HG03439 (cell line): ENCODE measurements around the gene INAVA.

Experiments used
- ATAC-seq: cut with Tn5 transposase; IDR thresholded peaks from one replicate; pipeline ENCODE4 v1.9.1; 2021; ENCODE audit warnings: mild to moderate bottlenecking, moderate library complexity; ENCODE audit not compliant: unreplicated experiment

Gene INAVA

DNA sequence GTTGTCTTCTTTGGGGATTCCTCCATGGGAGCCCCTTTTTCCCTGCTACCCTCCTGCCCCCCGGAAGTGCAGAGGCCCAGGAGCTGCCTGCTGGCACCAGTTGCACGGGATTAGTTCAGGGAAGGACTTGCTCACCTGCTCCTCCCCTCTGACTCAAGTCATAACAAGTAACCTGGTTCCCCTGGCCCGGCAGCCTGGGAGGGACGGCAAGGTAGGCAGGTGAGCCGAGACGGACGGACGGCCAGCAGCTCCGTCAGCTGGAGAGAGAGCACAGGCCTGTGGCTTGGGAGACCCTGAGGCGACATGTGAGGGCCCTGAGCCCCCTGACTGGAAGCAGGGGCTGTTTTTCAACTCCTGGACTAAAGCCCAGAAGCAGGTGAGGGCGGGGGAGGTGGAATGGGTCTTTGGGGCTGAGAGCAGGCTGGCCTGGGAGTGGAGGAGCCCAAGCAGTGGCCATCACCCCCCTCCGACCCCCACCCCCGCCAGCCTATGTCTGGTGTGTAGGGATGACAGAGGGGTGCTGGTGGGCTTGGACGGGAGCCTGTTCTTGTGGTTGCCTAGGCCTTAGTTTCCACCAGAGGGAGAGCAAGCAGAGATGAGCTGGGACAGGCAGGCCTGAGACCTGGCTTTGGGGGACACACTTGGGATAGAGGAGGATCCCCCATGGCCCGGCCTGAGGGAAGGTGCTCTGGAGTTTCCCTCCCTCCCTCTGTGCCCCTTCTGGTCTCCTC is at the start of gene INAVA:
TSS of gene INAVA (plus strand) at position 189 of the 731 bp plus-strand sequence. CDS start 3,501 bp downstream, outside the sequence.
- no peak for ATAC-seq

- ATAC-seq: no peak
These were observed 49.3 kb upstream of the INAVA start for GRCh38 chr1:200845360-200845759.

GRCh38 chr1:200846398-200846797 is 48.3 kb upstream of the INAVA start:
- no peak for ATAC-seq

- ATAC-seq: no peak
These were observed 45.3 kb upstream of the INAVA start for GRCh38 chr1:200849430-200849829.

DNA sequence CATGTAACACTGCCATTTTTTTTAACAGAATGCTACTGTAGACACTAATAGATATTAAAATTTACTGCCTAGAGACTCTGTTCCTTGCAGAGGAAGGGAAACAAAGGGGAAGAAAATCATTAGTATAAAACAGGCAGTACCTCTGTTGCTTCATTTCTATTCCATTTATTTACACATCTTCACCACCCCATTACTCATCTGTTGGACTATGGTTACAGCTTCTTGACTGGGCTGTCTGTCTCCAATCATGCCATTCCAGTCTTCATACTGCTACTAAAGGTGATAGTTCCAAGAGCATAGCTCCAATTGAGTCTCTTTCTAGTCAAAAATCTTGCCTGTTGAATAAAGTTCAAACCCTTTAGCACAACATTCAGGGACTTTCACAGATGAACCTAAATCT is 44.1 kb upstream of the INAVA start:
- ATAC-seq: no peak

GRCh38 chr1:200856716-200857357 is 37.9 kb upstream of the INAVA start:
- no peak for ATAC-seq

DNA sequence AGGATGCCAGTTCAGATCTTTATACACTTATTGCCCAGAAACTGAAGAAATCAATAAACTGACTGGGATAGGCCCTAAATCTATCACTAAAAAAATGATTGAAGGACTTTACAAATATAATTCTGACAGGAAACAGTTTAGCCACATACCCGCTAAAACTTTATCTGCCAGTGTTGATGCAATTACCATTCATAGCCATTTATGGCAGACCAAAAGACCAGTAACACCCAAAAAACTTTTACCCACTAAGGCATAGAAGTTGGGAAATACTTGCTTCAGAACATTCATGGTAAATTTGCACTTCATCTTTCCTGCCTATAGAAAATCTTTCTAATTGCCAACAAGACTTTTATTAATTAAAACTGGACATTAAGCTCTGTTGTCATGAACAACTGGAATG is 36.9 kb upstream of the INAVA start:
- no peak for ATAC-seq

- no peak for ATAC-seq
These were observed 32.6 kb upstream of the INAVA start for GRCh38 chr1:200861937-200862647.

DNA sequence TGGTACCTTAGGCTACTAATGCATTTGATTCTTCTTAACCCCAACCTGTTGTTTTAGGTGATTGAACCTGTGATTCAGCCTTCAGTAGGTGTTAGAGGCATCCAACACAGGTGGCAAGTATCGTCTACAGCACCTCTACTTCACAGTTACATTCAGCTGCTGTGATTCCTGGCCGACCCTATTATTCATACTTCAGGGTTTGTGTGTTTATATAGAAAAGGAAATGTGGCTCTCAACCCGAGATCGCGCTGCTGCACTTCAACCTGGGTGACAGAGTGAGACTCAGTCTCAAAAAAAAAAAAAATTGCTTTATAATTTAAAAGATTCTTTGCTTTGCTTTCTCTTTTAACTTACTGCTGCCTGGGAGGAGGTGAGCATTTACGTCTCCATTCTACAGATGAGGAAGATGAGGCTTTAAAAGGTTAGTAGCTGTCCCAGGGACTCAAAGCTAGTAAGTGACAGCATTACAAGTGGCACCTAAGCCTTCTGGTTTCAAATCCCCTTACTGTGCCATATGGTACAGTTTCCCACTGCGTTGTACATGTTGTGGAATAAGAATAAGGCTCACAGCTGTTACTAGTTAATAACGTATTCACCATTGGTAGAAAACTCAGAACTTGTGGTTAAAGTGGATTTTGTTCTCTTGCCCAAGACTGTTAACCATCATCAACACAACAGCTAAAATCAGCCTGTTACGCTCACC is 31.8 kb upstream of the INAVA start:
- no peak for ATAC-seq

GRCh38 chr1:200866116-200866515 is 28.6 kb upstream of the INAVA start:
- no peak for ATAC-seq

DNA sequence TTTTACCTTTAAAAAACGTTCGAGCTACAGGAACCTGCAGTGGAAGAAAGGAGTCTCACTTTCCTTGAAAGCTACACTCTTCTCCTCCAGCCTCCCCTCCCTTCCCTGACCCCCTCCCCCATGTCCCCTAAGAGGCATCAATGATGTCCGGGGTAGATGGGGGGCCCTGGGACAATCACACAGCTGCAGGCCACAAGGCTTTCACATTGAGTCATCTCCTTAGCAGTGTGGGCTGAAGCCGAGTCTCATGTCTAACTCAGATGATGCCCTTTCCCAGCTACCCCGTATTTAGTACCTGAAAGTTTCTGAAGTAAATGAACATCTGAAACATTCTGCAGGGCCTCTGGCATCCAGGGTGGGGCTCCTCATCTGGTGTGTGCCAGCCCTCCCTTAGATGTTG is 28.2 kb upstream of the INAVA start:
- ATAC-seq: peak; percentile 90

- no peak for ATAC-seq
These were observed 27.5 kb upstream of the INAVA start for GRCh38 chr1:200867018-200867811.

DNA sequence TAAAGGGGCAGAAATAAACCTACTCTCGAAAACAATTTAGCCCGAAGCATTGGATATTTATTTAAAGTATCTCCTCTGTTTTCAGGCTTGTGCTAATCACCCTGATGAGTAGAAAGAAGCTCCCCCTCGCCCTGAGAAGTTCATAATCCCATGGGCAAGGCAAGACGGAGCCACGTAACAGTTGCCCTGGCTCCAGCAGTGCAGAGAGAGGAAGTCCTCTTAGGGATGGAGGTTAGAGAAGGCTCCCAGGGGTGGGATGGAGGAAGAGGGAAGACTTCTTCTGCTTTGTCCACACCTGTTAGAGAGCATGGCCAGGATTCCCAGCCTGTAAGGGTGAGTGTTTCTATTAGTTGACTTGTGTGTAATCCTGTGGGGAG is 25.3 kb upstream of the INAVA start:
- ATAC-seq: no peak

- ATAC-seq: peak; percentile 54
These were observed 24.8 kb upstream of the INAVA start for GRCh38 chr1:200869753-200870391.

DNA sequence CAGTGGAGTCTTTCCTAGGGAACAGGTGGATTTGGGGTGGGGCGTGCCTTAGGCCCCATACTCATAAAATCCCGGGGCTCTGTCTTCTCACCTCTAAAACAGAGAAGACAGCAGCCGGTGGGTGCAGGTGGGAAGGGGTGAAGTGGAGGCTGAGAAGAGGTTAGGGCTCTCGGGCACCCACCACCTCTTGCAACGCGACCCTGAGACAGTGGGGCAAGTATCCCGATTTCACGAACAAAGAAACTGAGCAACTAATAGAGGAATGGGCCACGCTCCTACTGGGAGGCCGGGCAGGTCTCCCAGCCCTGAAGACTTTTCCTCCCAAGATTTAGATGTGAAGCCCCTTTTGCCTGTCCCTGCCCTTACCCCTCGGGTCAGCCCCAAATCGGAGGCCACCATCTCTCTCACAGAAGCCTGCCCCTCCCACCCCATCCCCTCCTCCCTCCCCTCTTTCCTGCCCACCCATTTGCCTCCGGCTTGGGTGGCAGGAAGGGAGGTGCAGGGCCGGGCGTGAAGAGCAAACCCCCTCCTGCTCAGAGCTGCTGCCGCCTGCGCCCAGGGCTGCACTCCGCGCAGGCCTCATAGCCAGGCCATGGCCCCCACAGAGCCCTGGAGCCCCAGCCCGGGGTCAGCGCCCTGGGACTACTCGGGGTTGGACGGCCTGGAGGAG is 22.1 kb upstream of the INAVA start, which contains the start of gene GPR25:
TSS of gene GPR25 (plus strand) at position 536 of the 670 bp plus-strand sequence. CDS start at position 593, 57 bp downstream.
- no peak for ATAC-seq

DNA sequence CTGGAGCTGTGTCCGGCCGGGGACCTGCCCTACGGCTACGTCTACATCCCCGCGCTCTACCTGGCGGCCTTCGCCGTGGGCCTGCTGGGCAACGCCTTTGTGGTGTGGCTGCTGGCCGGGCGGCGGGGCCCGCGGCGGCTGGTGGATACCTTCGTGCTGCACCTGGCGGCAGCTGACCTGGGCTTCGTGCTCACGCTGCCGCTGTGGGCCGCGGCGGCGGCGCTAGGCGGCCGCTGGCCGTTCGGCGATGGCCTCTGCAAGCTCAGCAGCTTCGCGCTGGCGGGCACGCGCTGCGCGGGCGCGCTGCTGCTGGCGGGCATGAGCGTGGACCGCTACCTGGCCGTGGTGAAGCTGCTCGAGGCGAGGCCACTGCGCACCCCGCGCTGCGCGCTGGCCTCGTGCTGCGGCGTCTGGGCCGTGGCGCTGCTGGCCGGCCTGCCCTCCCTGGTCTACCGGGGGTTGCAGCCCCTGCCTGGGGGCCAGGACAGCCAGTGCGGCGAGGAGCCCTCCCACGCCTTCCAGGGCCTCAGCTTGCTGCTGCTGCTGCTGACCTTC is 21.5 kb upstream of the INAVA start:
- no peak for ATAC-seq

DNA sequence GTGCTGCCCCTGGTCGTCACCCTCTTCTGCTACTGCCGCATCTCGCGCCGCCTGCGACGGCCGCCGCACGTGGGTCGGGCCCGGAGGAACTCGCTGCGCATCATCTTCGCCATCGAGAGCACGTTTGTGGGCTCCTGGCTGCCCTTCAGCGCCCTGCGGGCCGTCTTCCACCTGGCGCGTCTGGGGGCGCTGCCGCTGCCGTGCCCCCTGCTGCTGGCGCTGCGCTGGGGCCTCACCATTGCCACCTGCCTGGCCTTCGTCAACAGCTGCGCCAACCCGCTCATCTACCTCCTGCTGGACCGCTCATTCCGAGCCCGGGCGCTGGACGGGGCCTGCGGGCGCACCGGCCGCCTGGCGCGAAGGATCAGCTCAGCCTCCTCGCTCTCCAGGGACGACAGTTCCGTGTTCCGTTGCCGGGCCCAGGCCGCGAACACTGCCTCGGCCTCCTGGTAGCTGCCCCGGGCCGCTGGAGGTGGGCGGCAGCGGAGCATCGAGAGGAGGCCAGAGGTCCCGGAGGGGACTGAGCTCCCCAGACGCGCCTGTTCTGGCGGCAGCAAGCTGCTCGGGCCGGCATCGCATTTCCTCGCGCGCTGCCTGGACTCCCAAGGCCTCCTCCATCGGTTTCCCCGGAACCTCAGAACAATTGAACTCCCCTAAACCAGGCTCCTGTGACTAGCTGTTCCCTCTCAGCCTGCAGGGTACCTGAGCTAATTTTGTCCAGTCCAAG is 20.9 kb upstream of the INAVA start:
- ATAC-seq: no peak

DNA sequence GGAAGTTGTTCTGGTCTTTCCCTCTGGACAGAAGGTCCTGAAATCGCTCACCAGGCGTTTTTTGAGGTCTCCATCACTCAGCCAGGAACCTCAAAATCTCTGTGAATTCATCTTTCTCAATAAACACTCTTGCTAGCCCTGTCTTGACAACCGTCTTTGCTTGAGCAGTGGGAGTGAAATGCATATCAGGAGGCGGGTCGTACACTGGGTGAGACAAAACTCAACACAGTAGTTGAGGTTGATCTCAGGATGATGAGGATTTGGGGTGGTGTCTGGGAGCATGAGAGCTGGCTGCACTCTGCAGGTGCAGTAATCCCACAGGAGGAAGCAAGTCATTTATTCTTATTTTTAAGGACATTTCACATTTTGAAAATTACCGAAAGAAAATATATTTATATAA is 20.0 kb upstream of the INAVA start:
- no peak for ATAC-seq
